Common myeloid progenitor, CD34-positive (primary cell): ENCODE measurements around the gene A1BG.
A peak's percentile ranks its signal among the peaks of the same experiment; 100 is the strongest.

Experiments
- CTCF ChIA-PET: fragments of 350-600 bp; sonication (Branson Sonifier 250); formaldehyde crosslinking; loops from one replicate; lab custom pipeline; 2021; ENCODE audit warnings: antibody characterized with exemption; lab: Charles Lee
- POLR2A ChIA-PET: fragments of 350-600 bp; sonication (Branson Sonifier 250); formaldehyde crosslinking; loops from one replicate; lab custom pipeline; 2021; ENCODE audit warnings: antibody characterized with exemption; lab: Charles Lee
- DNase-seq, 3 donors: peaks; one replicate each; pipeline versions ENCODE4 v3.0.0 to v3.0.0-alpha.2; 2013
- H3K27ac ChIP-seq, 2 experiments: 1 replicate in 1 of 2; 2 replicates in 1 of 2; pipeline ENCODE4 v1.7.0; 2013; ENCODE audit warnings: inconsistent platforms in 2 of 2, low read length in 2 of 2, mild to moderate bottlenecking in 2 of 2, low read depth in 1 of 2, moderate library complexity in 1 of 2; ENCODE audit not compliant: severe bottlenecking in 2 of 2, insufficient read depth in 1 of 2, poor library complexity in 1 of 2
- H3K27me3 ChIP-seq, 5 experiments: replicated peaks in 2 of 5; 1 replicate in 3 of 5; 2 replicates in 2 of 5; pipeline versions ENCODE4 v1.6.1 to v1.7.0; 2013; ENCODE audit warnings: low read length in 4 of 5, mild to moderate bottlenecking in 2 of 5, moderate library complexity in 2 of 5, inconsistent platforms in 1 of 5; ENCODE audit not compliant: insufficient read depth in 5 of 5, control insufficient read depth in 4 of 5
- H3K36me3 ChIP-seq, 4 experiments: 1 replicate in 2 of 4; 2 replicates in 2 of 4; pipeline versions ENCODE4 v1.6.1 to v1.7.0; 2013; ENCODE audit warnings: low read length in 3 of 4, control low read depth in 1 of 4, mild to moderate bottlenecking in 1 of 4; ENCODE audit not compliant: control insufficient read depth in 4 of 4, insufficient read depth in 4 of 4
- H3K4me1 ChIP-seq, 4 experiments: 1 replicate in 3 of 4; 2 replicates in 1 of 4; pipeline versions ENCODE4 v1.6.1 to v1.7.1; 2013; ENCODE audit warnings: low read length in 3 of 4, mild to moderate bottlenecking in 3 of 4, control low read depth in 1 of 4, inconsistent platforms in 1 of 4, moderate library complexity in 1 of 4; ENCODE audit not compliant: control insufficient read depth in 4 of 4, insufficient read depth in 4 of 4; ENCODE audit errors: control extremely low read depth in 1 of 4
- H3K4me3 ChIP-seq, 7 experiments: 1 replicate in 4 of 7; 2 replicates in 3 of 7; pipeline versions ENCODE4 v1.5.1 to v1.7.0; 2013; ENCODE audit warnings: mild to moderate bottlenecking in 7 of 7, low read length in 6 of 7, moderate library complexity in 6 of 7, inconsistent platforms in 2 of 7, low read depth in 2 of 7, control low read depth in 1 of 7; ENCODE audit not compliant: insufficient read depth in 4 of 7, control insufficient read depth in 1 of 7; ENCODE audit errors: extremely low read depth in 1 of 7
- H3K9me3 ChIP-seq, 5 experiments: 1 replicate in 4 of 5; 2 replicates in 1 of 5; pipeline versions ENCODE4 v1.6.1 to v1.7.1; 2013; ENCODE audit warnings: low read length in 4 of 5, mild to moderate bottlenecking in 2 of 5, inconsistent platforms in 1 of 5, low read depth in 1 of 5, moderate library complexity in 1 of 5; ENCODE audit not compliant: control insufficient read depth in 4 of 5, insufficient read depth in 2 of 5; ENCODE audit errors: control extremely low read depth in 1 of 5
- WGBS: methylation state at CpG from one replicate; pipeline ENCODE4 v1.1.5; 2013; ENCODE audit not compliant: insufficient coverage; 5-methylcytosine and 5-hydroxymethylcytosine counted together

Gene A1BG

GRCh38 chr19:58398087-58398486, 44.8 kb upstream of the A1BG start:
- H3K9me3 ChIP-seq = no peaks in the 10 kb centered on the region
- H3K4me1 ChIP-seq = peaks cover 0 to 26% (median 19%) of the 10 kb centered on the region in 4 experiments
- H3K27me3 ChIP-seq = peaks cover 0 to 37% (median 16%) of the 10 kb centered on the region in 5 experiments
- no peak overlapping the region for H3K27ac ChIP-seq
- POLR2A ChIA-PET = no interaction called here
- CTCF ChIA-PET = interaction anchor here (0.6 kb wide), 1 partner anchor 42 kb away, joined by 3 read pairs; no protein-coding TSS in a partner anchor
- H3K4me3 ChIP-seq = no peak overlapping the region
- H3K36me3 ChIP-seq = peaks cover 0 to 27% (median 19%) of the 10 kb centered on the region in 4 experiments
- WGBS = 93% methylated on average over 4 of the region's 4 CpGs
- DNase-seq = no peak

- Histone ChIP-seq H3K27me3 (peaks cover 0 to 37% (median 16%) of the 10 kb centered on the region in 5 experiments), H3K9me3 (no peaks in the 10 kb centered on the region), H3K27ac (no peak overlapping the region), H3K4me3 (no peak overlapping the region), H3K4me1 (peaks cover 0 to 26% (median 19%) of the 10 kb centered on the region in 4 experiments), H3K36me3 (peaks cover 0 to 32% (median 22%) of the 10 kb centered on the region in 4 experiments)
- 77% methylated on average over 4 of the region's 7 CpGs for WGBS
- ChIA-PET POLR2A (no interaction called here), CTCF (no interaction called here)
- no peak for DNase-seq
Observed at GRCh38 chr19:58397533-58398037, 44.3 kb upstream of the A1BG start.

GRCh38 chr19:58396691-58397532, 43.6 kb upstream of the A1BG start:
- CTCF ChIA-PET = no interaction called here
- 34% methylated on average over 58 of the region's 58 CpGs for WGBS

GRCh38 chr19:58395979-58396627, 42.8 kb upstream of the A1BG start:
- H3K4me3 ChIP-seq = peak overlapping the region in 3 of 7 experiments; percentile 28 to 53 (median 48)
- H3K36me3 ChIP-seq = peaks cover 0 to 42% (median 28%) of the 10 kb centered on the region in 4 experiments

More at GRCh38 chr19:58396691-58397532, 43.6 kb upstream of the A1BG start:
- Histone ChIP-seq H3K27me3 (peaks cover 0 to 37% (median 16%) of the 10 kb centered on the region in 5 experiments), H3K27ac (no peak overlapping the region), H3K4me1 (peaks cover 0 to 23% (median 15%) of the 10 kb centered on the region in 4 experiments), H3K9me3 (no peaks in the 10 kb centered on the region), H3K4me3 (peak overlapping the region in 2 of 7 experiments; percentile 33 to 53), H3K36me3 (peaks cover 0 to 35% (median 25%) of the 10 kb centered on the region in 4 experiments)
- POLR2A ChIA-PET = no interaction called here
- DNase-seq = peak in 1 of 3 donors; percentile 24

GRCh38 chr19:58395220-58395978, 42.1 kb upstream of the A1BG start, which contains the start of gene RNF225:
Gene RNF225, plus strand, starts transcription at chr19:58395656. Its CDS starts 434 bp downstream, at chr19:58396090.
- H3K27ac ChIP-seq = no peak within 1 kb of the TSS

More at GRCh38 chr19:58395979-58396627, 42.8 kb upstream of the A1BG start:
- ChIA-PET POLR2A (no interaction called here), CTCF (no interaction called here)
- Histone ChIP-seq H3K9me3 (no peaks in the 10 kb centered on the region), H3K27ac (no peak overlapping the region), H3K4me1 (peaks cover 0 to 21% (median 13%) of the 10 kb centered on the region in 4 experiments), H3K27me3 (peaks cover 0 to 37% (median 16%) of the 10 kb centered on the region in 5 experiments)
- DNase-seq = no peak
- 4% methylated on average over 53 of the region's 75 CpGs for WGBS

GRCh38 chr19:58394821-58395219, 41.5 kb upstream of the A1BG start:
- CTCF ChIA-PET = interaction anchor here (0.9 kb wide), 1 partner anchor 12 kb away, joined by 4 read pairs; no protein-coding TSS in a partner anchor
- POLR2A ChIA-PET = no interaction called here
- no peak for DNase-seq
- no peaks in the 10 kb centered on the region for H3K9me3 ChIP-seq
- H3K27ac ChIP-seq = no peak overlapping the region
- H3K4me3 ChIP-seq = no peak overlapping the region
- peaks cover 0 to 37% (median 16%) of the 10 kb centered on the region in 5 experiments for H3K27me3 ChIP-seq
- peaks cover 0 to 17% (median 6%) of the 10 kb centered on the region in 4 experiments for H3K4me1 ChIP-seq
- WGBS = 86% methylated on average over 1 of the region's 3 CpGs
- H3K36me3 ChIP-seq = peaks cover 0 to 48% (median 32%) of the 10 kb centered on the region in 4 experiments

More at GRCh38 chr19:58395220-58395978, 42.1 kb upstream of the A1BG start, which contains the start of gene RNF225:
- Histone ChIP-seq H3K4me3 (peak within 1 kb of the TSS in 3 of 7 experiments; percentile 28 to 53 (median 48)), H3K27me3 (peaks cover 0 to 37% (median 16%) of the 10 kb centered on the region in 5 experiments), H3K4me1 (peaks cover 0 to 15% (median 7%) of the 10 kb centered on the region in 4 experiments), H3K36me3 (peaks cover 0 to 48% (median 32%) of the 10 kb centered on the region in 4 experiments), H3K9me3 (no peaks in the 10 kb centered on the region)
- POLR2A ChIA-PET = no interaction called here
- no peak for DNase-seq
- 60% methylated on average over 17 of the region's 21 CpGs for WGBS
- CTCF ChIA-PET = interaction anchor here (0.9 kb wide), 1 partner anchor 11 kb away, joined by 4 read pairs; no protein-coding TSS in a partner anchor
